HG03175 (cell line): Measurements from ENCODE around the gene AIF1L.

ENCODE experiments used
- ATAC-seq: cut with Tn5 transposase; IDR thresholded peaks from one replicate; pipeline ENCODE4 v1.9.1; 2021; ENCODE audit warnings: mild to moderate bottlenecking, moderate library complexity; ENCODE audit not compliant: unreplicated experiment

The AIF1L gene

DNA sequence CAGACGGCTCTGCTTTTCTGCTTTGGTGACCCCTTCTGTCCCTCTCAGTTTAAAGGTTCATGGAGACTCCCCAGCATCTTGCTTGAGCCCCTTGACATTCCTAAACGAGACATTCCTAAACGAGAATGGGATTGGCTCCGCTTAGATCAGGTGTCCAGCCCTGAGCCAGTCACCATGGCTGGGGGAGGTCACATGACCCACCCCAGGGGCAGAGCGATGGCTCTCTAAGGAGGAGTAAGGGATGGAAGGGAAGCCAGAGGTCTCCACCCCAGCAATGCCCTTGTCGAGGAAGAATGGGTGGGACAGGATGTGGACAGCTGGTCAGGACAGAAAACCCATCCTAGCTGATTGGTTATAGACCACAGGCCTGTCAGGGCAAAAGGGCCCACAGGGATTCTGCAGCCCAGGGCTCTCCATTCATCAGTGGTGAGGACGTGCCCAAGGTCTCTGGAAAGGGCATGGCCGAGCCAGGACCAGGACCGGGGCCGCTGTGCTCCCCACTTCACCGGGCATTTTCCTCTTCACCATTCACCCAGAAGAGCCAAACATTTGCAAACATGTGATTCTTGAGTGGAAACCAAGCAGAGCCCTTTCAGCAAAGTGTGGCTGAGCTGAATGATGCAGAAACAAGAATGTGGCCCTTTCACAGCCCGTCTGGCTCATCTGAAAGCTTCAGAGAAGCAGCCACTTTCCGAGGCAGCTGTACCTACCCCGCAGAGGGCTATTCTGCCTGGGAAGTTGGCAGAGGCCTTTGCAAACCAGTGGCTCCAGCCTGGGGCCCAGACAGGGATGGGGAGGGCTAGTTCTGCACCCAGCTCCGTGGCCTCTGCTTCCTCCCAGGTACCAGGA, 19.8 kb upstream of the AIF1L start:
- no peak for ATAC-seq

DNA sequence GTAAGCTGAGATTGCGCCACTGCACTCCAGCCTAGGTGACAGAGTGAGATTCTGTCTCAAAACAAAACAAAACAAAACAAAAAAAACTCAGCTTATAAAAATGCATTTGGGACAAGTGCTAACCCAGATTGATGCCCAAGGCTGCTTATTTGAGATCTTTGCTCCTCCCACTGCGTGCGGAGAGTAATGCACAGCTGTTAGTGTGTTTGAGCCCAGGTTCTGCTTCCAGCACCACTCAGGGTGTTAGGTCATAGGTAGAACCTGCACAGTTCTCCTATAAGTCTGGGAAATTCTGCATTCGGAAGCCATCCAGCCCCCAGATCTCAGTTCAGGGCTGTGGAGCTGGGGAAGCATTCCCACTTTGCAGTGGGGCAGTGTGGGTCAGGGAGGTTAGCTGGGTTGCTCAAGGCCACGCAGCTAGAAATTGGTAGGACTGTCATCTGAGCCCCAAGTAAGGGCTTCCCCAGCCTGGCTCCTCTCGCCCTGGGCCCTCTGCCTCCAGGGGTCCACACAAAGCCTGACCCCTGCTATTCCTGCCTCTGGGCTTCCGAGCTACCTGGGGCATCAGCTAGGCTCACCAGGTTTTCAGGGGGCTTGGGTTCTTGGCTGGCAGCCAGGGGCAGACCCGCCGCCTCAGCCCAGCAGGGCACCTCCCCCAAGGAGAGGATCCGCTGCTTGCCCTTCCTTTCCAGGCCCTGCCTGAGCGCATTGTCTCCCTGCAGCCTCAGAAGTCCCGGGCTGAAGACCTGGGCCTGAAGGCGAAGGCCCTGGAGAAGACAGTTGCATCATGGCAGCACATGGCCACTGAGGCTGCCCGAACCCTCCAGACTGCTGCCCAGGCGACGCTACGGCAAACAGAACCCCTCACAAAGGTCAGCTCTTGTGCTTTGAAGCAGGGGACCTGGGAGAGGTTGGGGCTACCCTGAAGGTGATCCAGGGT, 17.6 kb upstream of the AIF1L start:
- no peak for ATAC-seq

DNA sequence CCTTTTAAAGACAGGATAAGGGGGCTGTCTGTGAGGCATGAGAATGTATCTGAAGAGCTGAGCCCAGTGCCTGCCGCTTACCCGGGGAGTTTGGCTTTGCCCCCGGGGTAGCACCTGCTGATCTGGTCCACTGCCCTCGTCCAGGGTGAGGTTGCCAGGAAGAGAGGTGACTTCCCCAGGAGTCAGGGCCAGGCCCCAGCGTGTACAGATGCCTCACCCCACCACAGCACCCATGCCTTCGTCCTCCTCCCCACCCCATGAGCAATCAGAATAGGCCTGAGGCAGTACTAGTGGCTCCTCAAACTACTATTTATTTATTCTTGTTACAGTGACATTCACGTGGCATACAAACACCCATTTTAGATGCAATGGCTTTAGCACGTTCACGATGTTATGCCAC, 15.7 kb upstream of the AIF1L start:
- ATAC-seq, result no peak

DNA sequence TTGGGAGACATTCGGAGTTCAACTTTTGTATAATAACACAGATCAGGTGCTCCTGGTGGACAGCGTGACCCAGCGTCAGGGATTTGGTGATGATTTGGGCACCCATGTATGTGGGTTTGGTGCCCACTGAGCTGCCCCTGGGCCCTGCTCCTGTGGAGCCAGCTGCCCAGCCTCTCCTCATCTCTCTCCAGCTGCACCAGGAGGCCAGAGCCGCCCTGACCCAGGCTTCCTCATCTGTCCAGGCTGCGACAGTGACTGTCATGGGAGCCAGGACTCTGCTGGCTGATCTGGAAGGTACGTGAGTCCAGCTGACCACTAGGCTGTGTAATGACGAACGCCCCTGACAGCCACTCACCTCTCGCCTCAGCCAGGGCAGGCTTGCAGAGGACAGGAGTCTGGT, 14.5 kb upstream of the AIF1L start:
- ATAC-seq, result no peak

DNA sequence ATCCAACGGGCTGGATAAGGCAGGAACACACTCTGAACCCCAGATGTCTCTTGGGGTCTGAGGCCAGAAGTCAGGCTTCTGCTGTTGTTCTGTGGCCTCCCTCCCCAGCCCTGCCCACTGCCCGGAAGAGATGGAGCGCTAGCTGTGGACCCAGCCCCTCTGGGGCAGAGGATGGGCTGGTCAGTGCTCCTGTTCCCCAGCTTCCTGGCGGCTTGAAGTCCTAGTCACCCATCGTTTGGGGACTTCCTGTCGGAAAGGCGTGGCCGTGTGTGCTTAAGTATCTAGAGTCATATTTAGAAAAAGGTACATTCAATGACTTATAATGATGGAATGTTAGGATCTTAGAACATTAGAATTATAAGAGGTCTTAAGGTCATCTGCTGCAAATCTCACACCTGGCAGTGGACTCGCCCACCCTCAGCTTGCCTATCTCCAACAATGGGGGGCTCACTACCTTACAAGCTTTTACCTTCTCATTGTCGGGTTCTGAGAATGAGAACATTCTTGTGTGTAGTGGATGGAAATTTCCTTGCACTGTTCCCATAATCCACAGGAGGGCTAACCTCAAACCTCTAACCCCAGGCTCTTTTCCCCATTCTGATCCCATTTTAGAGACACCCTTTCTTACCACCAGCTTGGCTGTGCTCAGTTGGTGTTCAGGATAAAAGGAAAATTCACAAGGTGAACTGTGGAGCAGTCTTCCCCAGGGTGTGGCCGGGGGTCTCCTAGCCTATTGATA, 13.4 kb upstream of the AIF1L start:
- no peak for ATAC-seq

DNA sequence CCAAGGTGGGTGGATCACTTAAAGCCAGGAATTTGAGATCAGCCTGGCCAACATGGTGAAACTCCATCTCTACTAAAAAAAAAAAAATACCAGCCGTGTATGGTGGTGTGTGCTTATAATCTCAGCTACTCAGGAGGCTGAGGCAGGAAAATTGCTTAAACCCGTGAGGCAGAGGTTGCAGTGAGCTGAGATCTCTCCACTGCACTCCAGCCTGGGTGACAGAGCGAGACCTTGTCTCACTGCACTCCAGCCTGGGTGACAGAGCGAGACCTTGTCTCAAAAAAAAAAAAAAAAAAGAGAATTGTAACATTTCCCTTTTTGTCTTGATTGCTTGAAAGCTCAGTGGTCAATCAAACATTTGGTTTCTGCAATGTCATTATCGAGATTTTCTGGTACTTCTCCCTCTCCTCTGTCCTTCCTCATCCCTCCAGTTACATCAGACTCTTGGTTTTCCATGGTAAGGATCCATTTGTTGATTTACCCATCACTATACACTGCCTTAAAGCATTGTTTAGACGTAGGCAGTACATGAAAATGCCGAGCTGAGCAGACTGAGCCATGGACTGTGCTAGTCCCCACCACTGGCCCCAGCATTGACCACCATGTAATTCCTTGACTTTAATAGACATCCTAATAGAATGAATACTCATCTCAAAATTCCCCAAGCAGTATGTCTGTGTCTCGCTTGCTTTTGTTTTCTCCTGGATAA, 11.5 kb upstream of the AIF1L start:
- no peak for ATAC-seq

DNA sequence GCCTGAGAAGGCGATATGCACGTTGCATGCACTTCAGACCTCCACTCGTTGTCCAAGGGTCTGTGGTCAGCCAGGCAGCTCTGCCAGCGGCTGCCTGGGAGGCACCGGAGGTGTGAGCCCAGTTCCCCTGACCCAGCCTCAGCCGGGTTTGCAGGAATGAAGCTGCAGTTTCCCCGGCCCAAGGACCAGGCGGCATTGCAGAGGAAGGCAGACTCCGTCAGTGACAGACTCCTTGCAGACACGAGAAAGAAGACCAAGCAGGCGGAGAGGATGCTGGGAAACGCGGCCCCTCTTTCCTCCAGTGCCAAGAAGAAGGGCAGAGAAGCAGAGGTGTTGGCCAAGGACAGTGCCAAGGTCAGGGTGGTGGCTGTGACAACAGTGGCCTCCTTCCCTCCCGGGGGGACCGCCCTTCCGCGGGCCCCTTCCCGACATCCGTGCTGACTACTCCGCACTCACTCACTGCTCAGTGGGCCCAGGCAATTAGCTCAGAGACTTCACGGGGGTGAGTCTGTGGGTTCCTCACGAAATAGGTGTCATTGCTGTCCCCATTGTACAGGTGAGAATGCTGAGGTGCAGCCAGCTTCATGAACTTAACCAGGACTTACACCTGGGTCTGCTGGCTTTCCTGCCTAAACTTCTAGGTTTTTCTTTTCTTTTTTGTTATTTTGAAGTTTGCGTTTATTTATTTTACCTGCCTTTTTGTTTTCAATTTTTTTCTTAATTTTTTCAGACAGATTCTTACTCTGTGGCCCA, 10.8 kb upstream of the AIF1L start:
- no peak for ATAC-seq

DNA sequence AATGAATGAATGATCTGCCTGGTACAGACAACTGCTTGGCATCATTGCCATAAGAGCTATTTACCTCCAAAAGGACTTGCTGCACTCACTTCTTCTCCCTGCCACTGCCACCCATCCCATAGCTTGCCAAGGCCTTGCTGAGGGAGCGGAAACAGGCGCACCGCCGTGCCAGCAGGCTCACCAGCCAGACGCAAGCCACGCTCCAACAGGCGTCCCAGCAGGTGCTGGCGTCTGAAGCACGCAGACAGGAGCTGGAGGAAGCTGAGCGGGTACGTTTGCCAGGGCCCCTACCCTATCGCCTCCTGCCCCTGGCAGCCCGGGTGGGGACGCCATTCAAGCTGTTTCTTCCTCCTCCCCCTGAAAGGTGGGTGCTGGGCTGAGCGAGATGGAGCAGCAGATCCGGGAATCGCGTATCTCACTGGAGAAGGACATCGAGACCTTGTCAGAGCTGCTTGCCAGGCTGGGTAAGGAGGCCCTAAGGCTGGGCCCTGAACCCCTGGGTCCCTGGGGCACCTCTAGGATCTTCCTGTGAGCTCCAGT, 8.9 kb upstream of the AIF1L start:
- no peak for ATAC-seq

DNA sequence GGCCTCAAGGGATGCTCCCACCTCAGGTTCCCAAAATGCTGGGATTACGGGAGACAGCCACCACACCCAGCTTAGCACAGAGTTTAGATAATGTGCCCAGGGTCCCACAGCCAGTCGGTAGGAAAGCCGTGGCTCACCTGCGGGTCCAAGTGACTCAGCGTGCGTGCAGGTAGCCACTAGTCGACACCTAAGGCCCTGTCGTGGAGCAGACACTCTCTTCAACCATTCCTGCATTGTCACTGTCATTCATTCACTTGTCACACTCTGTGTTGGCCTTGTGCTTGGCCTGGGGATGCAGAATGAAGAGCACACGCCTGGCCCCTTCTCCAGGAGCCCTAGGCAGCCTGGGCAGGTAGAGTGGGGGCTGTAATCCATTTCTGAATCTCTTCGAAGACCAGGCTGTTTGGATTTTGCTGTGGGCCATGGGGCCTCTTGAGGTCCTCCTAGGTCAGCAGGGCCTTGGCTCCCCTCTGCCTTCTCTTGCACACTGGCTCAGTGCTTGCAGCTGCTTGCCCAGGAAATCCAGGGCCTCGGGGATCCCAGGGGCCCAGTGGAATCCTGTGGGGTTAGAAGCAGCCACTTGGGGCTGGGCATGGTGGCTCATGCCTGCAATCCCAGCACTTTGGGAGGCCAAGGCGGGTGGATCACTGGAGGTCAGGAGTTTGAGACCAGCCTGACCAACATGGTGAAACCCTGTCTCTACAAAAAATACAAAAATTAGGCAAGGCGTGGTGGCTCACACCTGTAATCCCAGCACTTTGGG, 6.1 kb upstream of the AIF1L start:
- ATAC-seq, result no peak

DNA sequence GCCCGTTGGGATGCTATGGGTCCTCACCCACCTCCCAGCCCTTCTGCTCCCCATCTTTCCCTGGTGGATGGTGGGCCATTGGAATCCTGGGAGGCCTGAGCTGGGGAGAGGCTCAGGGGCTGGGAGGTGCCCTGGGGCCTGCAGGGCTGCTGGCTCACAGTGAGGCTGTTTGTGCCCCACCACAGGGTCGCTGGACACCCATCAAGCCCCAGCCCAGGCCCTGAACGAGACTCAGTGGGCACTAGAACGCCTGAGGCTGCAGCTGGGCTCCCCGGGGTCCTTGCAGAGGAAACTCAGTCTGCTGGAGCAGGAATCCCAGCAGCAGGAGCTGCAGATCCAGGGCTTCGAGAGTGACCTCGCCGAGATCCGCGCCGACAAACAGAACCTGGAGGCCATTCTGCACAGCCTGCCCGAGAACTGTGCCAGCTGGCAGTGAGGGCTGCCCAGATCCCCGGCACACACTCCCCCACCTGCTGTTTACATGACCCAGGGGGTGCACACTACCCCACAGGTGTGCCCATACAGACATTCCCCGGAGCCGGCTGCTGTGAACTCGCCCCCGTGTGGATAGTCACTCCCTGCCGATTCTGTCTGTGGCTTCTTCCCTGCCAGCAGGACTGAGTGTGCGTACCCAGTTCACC, 4.9 kb upstream of the AIF1L start:
- no peak for ATAC-seq

DNA sequence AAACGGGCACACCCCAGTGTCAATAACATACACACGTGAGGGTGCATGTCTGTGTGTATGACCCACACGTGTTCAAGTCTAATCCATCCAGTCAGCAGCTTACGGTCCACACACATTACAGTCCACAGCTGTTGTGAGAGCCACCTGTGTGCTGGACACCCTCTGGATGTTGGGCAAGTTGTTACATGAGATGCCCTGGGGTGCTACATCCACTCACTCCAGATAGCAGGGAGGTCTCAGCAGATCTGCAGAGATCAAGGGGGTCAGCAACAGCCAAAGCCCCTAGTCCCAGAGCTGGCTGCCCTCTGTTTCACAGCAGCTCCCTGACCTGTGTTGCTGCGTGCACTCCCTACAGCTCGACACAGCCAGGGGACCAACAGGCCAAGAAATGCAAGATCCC, 4.3 kb upstream of the AIF1L start:
- ATAC-seq, result no peak

DNA sequence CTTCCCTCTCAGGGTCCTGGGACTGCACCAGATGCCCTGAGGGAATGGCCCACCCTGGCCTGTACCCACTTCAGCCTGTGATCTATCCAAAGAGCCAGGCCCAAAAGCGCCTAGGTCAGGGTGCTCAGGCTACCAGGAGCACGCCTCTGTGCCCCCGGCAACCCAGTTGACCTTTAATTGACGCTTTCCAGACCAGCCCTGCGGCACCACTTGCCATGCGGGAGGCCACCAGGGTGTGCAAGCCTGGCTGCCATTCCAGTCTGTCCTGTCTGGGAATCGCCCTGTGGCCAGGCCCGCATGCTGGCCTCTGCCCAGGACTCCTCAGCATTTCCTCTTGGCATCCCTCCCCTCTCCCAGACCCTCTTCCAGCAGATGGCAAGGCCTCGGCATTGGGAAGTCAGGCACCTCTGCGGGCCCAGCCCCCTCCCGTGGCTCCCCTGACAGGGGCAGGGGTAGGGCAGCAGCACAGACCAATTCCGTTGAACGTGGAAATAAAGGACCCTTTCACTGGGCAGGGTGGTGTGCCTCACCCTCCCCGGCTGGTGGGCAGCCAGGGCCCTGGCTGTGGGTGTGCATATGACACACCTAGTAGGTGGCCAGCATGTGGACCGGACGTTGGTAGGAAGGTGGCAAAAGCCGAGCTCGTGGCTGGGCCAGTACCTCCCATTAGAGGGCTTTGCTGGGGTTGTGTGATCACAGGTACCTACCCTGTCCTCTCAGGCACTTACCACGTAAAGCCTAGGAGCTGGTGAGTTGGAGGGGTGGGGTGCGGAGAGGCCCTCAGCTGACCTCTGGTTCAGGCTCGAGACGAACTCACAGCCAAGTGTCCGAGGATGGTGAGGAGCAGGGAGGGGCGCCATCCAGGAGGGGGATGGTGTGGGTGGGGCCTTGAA, 3.5 kb upstream of the AIF1L start:
- no peak for ATAC-seq

DNA sequence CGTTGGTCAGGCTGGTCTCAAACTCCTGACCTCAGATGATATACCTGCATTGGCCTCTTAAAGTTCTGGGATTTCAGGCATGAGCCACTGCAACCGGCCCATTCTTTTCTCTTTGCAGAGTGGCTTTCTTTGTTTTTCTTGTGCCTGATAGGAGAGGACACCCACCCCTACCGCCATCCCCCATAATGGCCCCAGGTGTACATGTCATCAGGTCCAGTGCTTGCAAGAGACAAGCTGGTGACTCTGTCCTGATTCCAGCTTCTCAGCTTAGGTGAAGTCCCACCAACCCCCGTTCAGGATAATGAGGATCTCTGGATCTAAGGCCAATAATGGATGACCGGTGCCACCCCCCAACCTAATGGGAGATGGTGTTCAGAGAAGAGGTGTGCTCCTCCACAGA, 2.3 kb upstream of the AIF1L start:
- ATAC-seq, result no peak

DNA sequence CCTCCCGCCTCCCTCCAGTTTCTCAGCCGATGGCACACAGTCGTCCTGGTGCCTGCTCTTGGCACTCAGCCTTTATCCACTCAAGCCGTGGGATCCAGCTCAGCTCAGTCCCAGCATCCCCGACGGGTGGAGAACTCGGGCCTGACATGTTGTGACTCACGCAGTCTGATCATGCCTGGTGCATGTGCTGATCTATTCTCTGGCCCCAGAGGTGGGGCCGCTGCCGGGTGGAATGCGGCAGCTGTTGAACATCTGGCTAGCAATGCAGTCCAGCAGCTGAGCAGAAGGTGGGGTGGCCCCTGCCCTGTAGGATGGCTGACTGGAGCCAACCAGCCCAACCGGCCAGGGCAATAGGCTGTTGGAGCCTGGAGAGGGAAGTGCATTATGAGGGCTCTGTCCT, 1.7 kb upstream of the AIF1L start:
- ATAC-seq, result no peak

DNA sequence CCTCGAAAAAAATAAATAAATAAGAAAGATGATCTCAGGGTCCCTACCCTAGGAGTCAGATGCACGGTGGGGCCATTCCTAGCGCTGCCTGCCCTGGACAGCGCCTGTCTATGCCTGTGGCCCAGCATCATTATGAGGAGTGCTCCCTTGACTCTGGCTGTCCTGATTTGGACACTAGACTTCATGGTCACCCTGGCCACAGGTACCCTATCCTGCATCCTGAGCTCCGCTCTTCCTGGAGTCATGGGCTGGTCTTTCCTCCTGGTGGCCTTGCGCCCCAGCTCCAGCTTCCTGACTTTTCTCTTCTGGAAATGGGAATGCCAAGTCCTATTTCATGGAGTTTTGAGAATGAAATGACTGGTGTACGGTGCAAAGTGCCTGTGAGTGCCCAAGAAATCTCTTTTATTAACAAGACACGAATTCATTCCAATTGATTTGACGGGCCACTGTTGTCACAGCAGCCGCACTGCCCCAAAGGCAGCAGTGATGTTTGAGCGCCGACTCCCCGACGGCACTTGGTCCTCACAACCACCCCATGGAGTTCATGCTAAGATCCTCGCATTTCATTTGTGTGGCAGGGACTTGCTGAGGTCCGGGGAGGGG, 564 bp upstream of the AIF1L start:
- ATAC-seq, result no peak

DNA sequence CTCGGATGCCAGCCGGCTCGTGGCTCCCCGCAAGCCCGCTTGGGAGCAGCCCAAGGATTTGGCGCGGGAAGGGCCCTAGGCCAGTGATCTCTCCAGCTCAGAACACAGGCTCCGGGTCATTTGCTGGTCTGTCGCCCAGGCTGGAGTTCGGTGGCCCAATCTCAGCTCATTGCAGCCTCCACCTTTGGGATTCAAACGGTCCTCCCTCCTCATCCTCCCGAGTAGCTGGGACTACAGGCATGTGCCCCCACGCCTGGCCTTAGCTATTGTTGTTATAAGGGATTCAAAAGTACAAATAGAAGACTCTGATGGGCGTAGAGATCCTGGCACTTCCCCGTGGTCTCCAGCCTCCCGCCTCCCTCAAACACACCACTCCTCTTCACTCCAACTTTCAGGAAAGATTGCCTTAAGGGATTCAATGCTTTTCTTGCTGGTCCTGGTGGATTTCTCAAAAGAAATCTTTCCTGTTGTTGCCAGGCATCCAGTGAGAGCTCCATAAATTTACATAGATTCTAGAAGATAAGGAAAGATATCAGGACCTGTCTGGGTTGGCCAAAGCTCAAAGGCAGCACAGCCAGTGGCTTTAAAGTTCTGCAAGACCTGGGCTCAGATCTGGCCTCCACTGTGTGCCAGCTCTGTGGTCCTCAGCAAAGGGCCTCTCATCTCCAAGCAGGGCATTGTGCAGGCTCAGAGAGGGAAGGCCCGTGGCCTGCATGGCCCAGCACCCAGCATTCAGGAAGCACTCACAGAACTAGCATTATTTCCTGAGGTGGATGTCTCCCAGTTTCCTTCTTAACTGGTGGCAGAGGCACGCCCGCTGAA, 1.0 kb downstream of the AIF1L start:
- ATAC-seq, result no peak
